ENCODE measurements around the gene ROPN1.

ROPN1 gene

DNA sequence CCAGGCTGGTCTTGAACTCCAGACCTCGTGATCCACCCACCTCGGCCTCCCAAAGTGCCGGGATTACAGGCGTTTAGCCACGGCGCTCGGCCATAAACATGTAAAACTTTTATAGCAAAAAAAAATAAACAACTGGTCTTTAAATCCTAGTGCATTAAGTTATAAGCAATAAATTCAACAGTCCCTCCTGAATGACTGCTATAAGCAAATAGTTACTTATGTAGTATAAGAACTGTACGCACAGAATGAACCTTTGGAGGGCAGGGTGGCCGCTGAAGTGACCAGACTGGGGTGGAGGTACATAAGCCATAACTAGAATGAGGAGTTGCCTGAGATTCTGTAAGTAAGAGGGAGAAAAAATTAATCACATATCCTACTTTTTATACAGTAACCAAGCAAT, 43.5 kb downstream of the ROPN1 start:
- no peak for DNase-seq (ENCODE audit: low read depth)

DNA sequence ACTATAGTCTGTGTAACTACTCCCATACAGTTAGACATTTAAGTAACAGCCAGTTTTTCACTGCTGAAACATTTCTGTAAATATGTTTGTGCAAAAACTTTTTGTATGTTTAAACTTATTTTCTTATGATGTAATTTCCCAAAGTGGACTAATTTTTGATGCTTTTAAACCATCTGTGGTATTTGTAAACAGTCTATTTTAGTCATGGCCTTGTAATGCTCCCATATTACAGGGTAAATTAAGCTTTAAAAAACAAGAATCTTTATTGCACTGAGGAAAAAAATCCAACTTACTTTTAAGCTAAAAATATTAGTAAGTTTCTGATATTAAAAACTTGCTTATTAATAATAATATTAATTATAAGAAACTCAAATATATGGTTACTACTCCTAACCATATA, 44.4 kb downstream of the ROPN1 start:
- no peak for DNase-seq (ENCODE audit: low read depth)

DNA sequence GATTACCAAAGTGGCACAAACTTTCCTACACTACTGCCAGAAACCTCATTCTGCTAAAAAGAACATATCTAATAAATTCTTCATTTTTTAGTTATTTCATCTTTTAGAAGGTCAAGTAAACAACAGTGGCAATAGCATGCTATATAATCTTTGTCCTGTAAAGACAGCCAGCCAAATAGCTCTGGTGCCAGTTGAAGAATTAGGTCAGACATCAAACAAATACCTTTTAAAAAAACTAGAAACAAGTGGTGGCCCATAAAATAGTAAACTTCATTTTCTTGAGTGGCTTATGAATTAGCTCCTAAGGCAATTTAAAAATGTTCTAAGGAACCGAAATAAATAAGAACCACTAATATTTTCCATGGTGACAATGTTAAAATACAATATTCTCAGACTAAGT, 50.4 kb downstream of the ROPN1 start:
- DNase-seq (ENCODE audit: low read depth) = no peak

DNA sequence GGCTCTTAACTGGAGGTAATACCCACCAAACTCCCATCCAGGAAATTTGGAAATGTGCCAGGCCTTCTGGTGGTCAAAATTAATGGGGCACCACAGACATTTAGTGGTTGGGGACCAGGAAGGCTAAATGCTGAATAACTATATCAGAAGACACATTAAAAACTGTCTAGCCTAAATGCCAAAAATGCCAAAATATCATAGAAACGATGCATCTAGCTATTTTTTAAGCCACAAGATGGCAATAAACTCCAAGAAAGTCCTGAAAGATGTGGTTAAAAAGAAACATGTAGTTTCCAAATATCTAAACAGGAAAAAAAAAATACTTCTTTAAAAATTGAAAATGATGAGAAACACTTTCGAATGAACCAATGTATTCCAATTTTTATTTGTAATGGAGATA, 50.8 kb downstream of the ROPN1 start:
- DNase-seq (ENCODE audit: low read depth) = no peak

DNA sequence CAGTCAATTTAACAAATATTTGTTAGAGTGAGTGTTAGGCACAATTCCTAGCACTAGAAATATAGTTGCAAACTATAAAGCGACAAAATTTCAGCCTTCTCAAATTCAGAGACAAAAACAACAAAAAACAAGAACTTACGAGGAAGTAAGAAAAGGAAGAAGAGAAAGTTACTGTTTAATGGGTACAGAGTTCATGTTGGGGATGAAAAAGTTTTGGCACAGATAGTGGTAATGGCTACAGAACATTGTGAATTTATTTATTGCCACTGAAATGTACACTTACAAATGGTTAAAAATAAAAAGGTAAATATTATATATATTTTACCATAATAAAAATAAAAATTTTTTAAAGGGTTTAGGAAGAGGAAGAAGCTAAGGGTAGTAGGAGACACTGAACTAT, 52.2 kb downstream of the ROPN1 start:
- no peak for DNase-seq (ENCODE audit: low read depth)

DNA sequence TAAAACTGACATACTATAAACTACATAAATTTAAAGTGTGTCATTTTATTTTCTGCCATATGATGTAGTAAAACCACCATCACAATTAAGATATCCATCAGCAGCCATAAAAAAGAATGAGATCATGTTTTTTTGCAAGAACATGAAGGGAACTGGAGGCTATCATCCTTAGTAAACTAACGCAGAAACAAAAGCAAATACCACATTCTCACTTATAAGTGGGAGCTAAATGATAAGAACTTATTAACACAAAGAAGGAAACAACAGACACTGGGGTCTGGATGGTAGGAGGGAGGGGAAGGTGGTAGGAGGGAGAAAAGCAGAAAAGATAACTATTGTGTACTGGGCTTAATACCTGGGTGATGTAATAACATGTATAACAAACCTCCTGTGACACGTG, 55.5 kb downstream of the ROPN1 start:
- DNase-seq (ENCODE audit: low read depth) = no peak

DNA sequence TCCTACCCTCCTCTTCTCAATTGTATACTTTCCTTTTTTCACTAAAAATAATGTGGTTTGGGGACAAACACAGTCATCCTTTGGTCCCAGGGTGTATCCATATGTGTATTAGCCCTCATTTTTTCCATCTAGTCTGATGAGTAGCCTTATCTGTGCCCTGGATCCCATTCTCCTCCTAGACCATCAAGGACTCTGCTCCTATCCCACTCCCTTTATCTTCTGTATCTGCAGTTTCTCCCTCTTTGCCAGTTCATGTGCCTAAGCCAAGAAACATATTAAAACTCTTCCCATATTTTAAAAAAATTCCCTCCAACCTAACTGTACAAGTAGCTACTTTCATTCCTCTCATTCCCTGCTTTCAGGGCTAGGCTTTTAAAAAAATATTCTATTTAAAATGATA, 56.1 kb downstream of the ROPN1 start:
- DNase-seq (ENCODE audit: low read depth) = no peak

DNA sequence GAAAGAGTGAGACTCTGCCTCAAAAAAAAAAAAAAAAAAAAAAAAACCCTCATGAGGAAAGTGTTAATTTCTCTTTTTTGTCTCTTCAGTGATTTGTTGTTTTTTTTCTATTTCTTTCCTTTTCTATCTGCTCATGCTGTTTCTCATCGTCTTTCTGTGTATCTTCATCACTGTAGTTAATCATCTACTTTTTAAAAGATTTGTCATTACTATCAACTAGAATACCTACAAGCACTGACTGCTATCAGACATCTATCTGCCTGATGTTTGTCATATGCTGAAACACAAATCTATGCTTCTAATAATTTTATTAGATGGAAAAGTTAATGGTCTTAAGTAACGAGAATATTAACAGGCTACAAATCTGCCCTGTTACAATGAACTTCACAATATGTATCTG, 57.7 kb downstream of the ROPN1 start:
- DNase-seq (ENCODE audit: low read depth) = no peak

DNA sequence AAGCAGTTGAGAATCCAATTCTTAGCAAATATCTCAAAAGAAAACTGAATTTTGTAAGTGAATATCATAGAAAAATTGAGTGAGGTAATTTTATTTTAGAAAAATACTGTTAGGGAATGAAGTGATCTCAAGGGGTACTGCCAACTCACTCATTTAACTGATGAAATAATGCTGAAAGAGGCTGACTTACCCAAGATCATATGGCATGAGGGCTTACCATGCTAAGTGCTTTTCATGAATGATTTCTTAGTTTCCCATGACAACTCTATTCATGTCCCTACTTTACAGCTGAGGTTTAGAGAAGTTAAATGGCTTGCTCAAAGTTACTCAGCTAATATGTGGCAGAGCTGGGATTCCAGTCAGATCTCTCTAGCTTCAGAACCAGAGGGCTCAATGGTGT, 61.5 kb downstream of the ROPN1 start:
- no peak for DNase-seq (ENCODE audit: low read depth)

DNA sequence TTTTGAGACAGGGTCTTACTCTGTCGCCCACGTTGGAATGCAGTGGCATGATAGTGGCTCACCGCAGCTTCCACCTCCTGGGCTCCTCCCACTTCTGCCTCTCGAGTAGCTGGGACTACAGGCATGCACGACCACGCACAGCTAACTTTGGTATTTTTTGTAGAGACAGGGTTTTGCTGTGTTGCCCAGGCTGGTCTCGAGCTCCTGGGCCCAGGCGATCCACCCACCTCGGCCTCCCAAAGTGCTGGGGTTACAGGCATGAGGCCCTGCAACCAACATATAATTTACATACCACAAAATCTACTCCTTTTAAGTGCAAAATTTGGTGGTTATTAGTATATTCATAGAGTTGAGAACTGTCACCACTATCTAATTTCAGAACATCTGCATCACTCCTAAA, 62.6 kb downstream of the ROPN1 start:
- DNase-seq (ENCODE audit: low read depth) = no peak

DNA sequence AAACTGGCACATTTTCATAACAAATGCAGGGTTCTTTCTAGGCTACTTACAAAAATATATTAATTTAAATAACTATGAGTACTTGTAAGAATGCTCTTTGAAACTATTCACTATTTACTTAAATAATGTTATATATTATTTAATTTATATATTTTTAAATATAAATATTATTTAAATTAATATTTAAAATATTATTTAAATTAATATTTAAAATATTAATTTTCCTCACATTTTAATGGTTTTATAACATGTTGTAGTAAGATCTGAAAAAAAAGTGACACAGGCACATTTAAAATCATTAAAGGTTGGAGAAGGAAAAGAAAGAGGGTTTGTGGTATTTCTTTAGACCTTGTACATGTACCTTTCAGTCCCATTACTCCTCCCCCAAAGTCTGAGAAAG, 65.5 kb downstream of the ROPN1 start:
- no peak for DNase-seq (ENCODE audit: low read depth)

DNA sequence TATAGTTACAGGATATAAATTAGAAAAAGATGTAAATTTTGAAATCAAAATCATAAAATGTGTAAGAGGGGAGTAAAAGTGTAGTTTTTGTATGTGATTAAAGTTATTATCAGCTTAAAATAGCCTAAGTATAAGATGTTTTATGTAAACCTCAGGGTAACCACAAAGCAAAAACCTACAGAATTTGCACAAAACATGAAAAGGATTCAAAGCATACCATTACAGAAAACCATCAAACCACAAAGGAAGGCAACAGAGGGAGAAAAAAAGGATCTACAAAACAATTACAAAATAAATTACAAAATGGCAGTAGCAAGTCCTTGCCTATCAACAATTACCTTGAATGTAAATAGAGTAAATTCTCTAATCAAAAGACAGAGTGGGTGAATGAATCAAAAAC, 71.1 kb downstream of the ROPN1 start:
- no peak for DNase-seq (ENCODE audit: low read depth)

DNA sequence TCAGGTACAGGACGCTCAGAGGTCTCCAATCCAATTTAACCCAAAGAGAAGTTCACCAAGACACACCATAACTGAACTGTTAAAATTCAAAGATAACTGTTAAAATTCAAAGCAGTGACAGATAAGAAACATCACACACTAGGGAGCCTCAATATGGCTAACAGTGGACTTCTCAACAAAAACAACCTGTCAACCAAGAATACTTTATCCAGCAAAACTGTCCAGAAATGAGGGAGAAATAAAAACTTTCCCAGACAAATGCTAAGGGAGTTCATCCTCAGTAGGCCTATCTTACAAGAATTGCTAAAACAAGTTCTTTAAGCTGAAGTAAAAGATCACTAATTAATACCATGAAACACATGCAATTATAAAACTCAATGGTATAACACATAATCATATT, 71.5 kb downstream of the ROPN1 start:
- no peak for DNase-seq (ENCODE audit: low read depth)

DNA sequence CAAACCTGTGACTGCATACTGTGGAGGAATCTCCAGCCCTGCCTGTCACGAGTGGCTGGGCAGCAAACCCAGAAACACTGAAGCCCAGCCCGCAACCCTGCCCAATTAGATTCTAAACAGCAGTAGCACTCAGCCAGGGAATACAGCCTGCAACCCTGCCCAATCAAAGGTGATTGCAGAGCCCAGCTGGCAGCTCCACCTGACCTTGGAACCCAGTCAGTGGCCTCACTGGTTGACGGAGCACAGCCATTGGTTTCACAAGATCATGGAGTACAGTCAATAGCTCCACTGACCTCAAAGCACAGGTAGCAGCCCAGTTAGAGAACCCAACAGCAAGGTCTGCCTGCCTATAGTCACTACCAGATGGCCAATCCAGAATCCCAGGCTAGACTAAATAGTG, 72.6 kb downstream of the ROPN1 start:
- DNase-seq (ENCODE audit: low read depth) = no peak

All from activated T-cell treated with anti-CD3 and anti-CD28 coated beads for 1 hour (primary cell).